Nephron progenitor cell (in vitro differentiated cells): ENCODE data around the gene PCDHB11.
"Not testable (repeated sequence)": the region's sequence is repeated elsewhere in the genome, so short reads cannot be mapped to it uniquely, and the experiment has no call there.

Experiments used
- DNase-seq: peaks from one replicate; pipeline ENCODE4 v3.0.0; 2021
- H3K27ac Mint-ChIP-seq: 2 replicates; pipeline ENCODE4 v1.8.0; 2021; ENCODE audit warnings: mild to moderate bottlenecking, moderate library complexity, mixed read lengths
- H3K27me3 Mint-ChIP-seq: 2 replicates; pipeline ENCODE4 v1.8.0; 2021; ENCODE audit warnings: mild to moderate bottlenecking, low read depth, mixed read lengths; ENCODE audit not compliant: poor library complexity
- H3K36me3 Mint-ChIP-seq: 2 replicates; pipeline ENCODE4 v1.8.0; 2021; ENCODE audit warnings: low read depth, mixed read lengths
- H3K4me1 Mint-ChIP-seq: 2 replicates; pipeline ENCODE4 v1.8.0; 2021; ENCODE audit warnings: mixed read lengths
- H3K4me3 Mint-ChIP-seq: 2 replicates; pipeline ENCODE4 v1.8.0; 2021; ENCODE audit warnings: mild to moderate bottlenecking, moderate library complexity, mixed read lengths
- H3K9me3 Mint-ChIP-seq: 2 replicates; pipeline ENCODE4 v1.8.0; 2021; ENCODE audit warnings: mild to moderate bottlenecking, moderate library complexity, mixed read lengths
- TF ChIP-seq, protein P1 (sequence below): fragments of 200-600 bp; sonication (generic); IDR thresholded peaks from 2 replicates; pipeline ENCODE4 v1.5.0; 2021; ENCODE audit warnings: antibody characterized with exemption

The PCDHB11 gene

GRCh38 chr5:141196363-141196762 is 3.1 kb upstream of the PCDHB11 start:
- peaks cover 2% of the 10 kb centered on the region for H3K27me3 Mint-ChIP-seq
- no peak for DNase-seq
- H3K36me3 Mint-ChIP-seq, result peaks cover 71% of the 10 kb centered on the region
- H3K27ac Mint-ChIP-seq, result no peak overlapping the region
- peaks cover 89% of the 10 kb centered on the region for H3K9me3 Mint-ChIP-seq
- H3K4me3 Mint-ChIP-seq, result no peak overlapping the region
- TF ChIP-seq, protein P1, sequence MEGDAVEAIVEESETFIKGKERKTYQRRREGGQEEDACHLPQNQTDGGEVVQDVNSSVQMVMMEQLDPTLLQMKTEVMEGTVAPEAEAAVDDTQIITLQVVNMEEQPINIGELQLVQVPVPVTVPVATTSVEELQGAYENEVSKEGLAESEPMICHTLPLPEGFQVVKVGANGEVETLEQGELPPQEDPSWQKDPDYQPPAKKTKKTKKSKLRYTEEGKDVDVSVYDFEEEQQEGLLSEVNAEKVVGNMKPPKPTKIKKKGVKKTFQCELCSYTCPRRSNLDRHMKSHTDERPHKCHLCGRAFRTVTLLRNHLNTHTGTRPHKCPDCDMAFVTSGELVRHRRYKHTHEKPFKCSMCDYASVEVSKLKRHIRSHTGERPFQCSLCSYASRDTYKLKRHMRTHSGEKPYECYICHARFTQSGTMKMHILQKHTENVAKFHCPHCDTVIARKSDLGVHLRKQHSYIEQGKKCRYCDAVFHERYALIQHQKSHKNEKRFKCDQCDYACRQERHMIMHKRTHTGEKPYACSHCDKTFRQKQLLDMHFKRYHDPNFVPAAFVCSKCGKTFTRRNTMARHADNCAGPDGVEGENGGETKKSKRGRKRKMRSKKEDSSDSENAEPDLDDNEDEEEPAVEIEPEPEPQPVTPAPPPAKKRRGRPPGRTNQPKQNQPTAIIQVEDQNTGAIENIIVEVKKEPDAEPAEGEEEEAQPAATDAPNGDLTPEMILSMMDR, result no peak
- no peaks in the 10 kb centered on the region for H3K4me1 Mint-ChIP-seq

GRCh38 chr5:141201126-141201525 is 1.7 kb downstream of the PCDHB11 start:
- not testable (repeated sequence) for H3K4me1 Mint-ChIP-seq, H3K27me3 Mint-ChIP-seq, H3K27ac Mint-ChIP-seq, H3K4me3 Mint-ChIP-seq, DNase-seq
- Mint-ChIP-seq H3K36me3 (peaks cover 73% of the 10 kb centered on the region), H3K9me3 (peaks cover 86% of the 10 kb centered on the region)

GRCh38 chr5:141201646-141202045 is 2.2 kb downstream of the PCDHB11 start:
- not testable (repeated sequence) for H3K4me3 Mint-ChIP-seq, H3K27me3 Mint-ChIP-seq, DNase-seq, H3K4me1 Mint-ChIP-seq, H3K27ac Mint-ChIP-seq
- H3K9me3 Mint-ChIP-seq, result peaks cover 84% of the 10 kb centered on the region
- H3K36me3 Mint-ChIP-seq, result peaks cover 68% of the 10 kb centered on the region

GRCh38 chr5:141208478-141208877 is 9.1 kb downstream of the PCDHB11 start, which contains the start of gene PCDHB12:
Gene PCDHB12, plus strand, starts transcription at chr5:141208719. Its CDS starts 189 bp downstream, at chr5:141208908.
- H3K36me3 Mint-ChIP-seq, result peaks cover 65% of the 10 kb centered on the region
- H3K27ac Mint-ChIP-seq, result no peak within 1 kb of the TSS
- DNase-seq, result no peak
- peak within 1 kb of the TSS; percentile 69 for H3K4me3 Mint-ChIP-seq
- peaks cover 78% of the 10 kb centered on the region for H3K9me3 Mint-ChIP-seq
- TF ChIP-seq, protein P1, result no peak
- H3K27me3 Mint-ChIP-seq, result peaks cover 6% of the 10 kb centered on the region
- no peaks in the 10 kb centered on the region for H3K4me1 Mint-ChIP-seq

DNA sequence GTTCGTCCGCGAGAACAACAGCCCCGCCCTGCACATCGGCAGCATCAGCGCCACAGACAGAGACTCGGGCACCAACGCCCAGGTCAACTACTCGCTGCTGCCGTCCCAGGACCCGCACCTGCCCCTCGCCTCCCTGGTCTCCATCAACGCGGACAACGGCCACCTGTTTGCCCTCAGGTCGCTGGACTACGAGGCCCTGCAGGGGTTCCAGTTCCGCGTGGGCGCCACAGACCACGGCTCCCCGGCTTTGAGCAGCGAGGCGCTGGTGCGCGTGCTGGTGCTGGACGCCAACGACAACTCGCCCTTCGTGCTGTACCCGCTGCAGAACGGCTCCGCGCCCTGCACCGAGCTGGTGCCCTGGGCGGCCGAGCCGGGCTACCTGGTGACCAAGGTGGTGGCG is 10.9 kb downstream of the PCDHB11 start:
- not testable (repeated sequence) for H3K4me3 Mint-ChIP-seq, H3K4me1 Mint-ChIP-seq, H3K27me3 Mint-ChIP-seq, DNase-seq, H3K27ac Mint-ChIP-seq
- H3K9me3 Mint-ChIP-seq, result peaks cover 80% of the 10 kb centered on the region
- peaks cover 65% of the 10 kb centered on the region for H3K36me3 Mint-ChIP-seq

DNA sequence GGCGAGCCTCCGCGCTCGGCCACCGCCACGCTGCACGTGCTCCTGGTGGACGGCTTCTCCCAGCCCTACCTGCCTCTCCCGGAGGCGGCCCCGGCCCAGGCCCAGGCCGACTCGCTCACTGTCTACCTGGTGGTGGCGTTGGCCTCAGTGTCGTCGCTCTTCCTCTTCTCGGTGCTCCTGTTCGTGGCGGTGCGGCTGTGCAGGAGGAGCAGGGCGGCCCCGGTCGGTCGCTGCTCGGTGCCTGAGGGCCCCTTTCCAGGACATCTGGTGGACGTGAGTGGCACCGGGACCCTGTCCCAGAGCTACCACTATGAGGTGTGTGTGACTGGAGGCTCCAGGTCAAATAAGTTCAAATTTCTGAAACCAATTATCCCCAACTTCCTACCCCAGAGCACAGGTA is 11.4 kb downstream of the PCDHB11 start:
- H3K4me1 Mint-ChIP-seq, H3K27me3 Mint-ChIP-seq, H3K27ac Mint-ChIP-seq, H3K4me3 Mint-ChIP-seq, DNase-seq: not testable (repeated sequence)
- peaks cover 80% of the 10 kb centered on the region for H3K9me3 Mint-ChIP-seq
- H3K36me3 Mint-ChIP-seq, result peaks cover 61% of the 10 kb centered on the region

DNA sequence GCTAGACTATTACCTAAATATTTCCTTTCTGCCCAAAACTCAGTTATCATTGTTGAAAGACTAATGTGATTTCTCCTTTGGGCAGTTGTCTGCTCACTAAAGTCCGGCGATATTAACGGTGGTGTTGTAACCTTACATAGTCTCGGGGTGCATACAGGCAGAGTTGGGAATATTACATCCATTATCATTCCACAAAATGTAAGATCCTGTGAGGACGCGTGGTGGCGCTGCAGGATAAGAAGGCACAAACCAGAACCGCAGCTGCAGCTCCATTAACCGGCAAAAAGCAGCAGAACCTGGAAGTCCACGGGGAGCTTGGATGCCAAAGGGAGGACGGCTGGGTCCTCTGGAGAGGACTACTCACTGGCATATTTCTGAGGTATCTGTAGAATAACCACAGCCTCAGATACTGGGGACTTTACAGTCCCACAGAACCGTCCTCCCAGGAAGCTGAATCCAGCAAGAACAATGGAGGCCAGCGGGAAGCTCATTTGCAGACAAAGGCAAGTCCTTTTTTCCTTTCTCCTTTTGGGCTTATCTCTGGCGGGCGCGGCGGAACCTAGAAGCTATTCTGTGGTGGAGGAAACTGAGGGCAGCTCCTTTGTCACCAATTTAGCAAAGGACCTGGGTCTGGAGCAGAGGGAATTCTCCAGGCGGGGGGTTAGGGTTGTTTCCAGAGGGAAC is 14.4 kb downstream of the PCDHB11 start, which contains the start of gene PCDHB13:
Gene PCDHB13 (plus strand): TSS at position 264 of the 684 bp plus-strand sequence. CDS start 205 bp downstream, at position 469.
- H3K4me1 Mint-ChIP-seq, H3K27me3 Mint-ChIP-seq, H3K27ac Mint-ChIP-seq: not testable (repeated sequence)
- H3K4me3 Mint-ChIP-seq, result peak within 1 kb of the TSS; percentile 52
- peak; percentile 36 for DNase-seq
- peaks cover 87% of the 10 kb centered on the region for H3K9me3 Mint-ChIP-seq
- TF ChIP-seq, protein P1, result peak; percentile 9
- peaks cover 73% of the 10 kb centered on the region for H3K36me3 Mint-ChIP-seq

DNA sequence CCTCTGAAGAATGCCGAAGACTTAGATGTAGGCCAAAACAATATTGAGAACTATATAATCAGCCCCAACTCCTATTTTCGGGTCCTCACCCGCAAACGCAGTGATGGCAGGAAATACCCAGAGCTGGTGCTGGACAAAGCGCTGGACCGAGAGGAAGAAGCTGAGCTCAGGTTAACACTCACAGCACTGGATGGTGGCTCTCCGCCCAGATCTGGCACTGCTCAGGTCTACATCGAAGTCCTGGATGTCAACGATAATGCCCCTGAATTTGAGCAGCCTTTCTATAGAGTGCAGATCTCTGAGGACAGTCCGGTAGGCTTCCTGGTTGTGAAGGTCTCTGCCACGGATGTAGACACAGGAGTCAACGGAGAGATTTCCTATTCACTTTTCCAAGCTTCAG is 15.2 kb downstream of the PCDHB11 start:
- H3K9me3 Mint-ChIP-seq, result peaks cover 84% of the 10 kb centered on the region
- not testable (repeated sequence) for DNase-seq, H3K4me3 Mint-ChIP-seq, H3K4me1 Mint-ChIP-seq, H3K27ac Mint-ChIP-seq, H3K27me3 Mint-ChIP-seq
- H3K36me3 Mint-ChIP-seq, result peaks cover 72% of the 10 kb centered on the region

- peaks cover 86% of the 10 kb centered on the region for H3K9me3 Mint-ChIP-seq
- H3K4me1 Mint-ChIP-seq, H3K27ac Mint-ChIP-seq, DNase-seq, H3K4me3 Mint-ChIP-seq, H3K27me3 Mint-ChIP-seq: not testable (repeated sequence)
- H3K36me3 Mint-ChIP-seq, result peaks cover 73% of the 10 kb centered on the region
Observed at GRCh38 chr5:141215504-141215903, 16.1 kb downstream of the PCDHB11 start.

- not testable (repeated sequence) for H3K27ac Mint-ChIP-seq, H3K4me3 Mint-ChIP-seq
- H3K9me3 Mint-ChIP-seq, result peaks cover 83% of the 10 kb centered on the region
Observed at GRCh38 chr5:141216035-141216434, 16.6 kb downstream of the PCDHB11 start.

More at GRCh38 chr5:141216035-141216434, 16.6 kb downstream of the PCDHB11 start:
- not testable (repeated sequence) for H3K27me3 Mint-ChIP-seq, DNase-seq, H3K4me1 Mint-ChIP-seq
- H3K36me3 Mint-ChIP-seq, result peaks cover 70% of the 10 kb centered on the region
